T-helper 1 cell treated with Interleukin-12 subunit alpha and Interleukin-12 subunit beta and Interleukin-4 antibody, amounts not matched to agents 30 ng/mL and 1 ng/mL, for 36 hours (primary cell): ENCODE measurements around the gene NFIA. TPM values are rescaled to one million over a fixed set of nuclear protein-coding genes. Genes with fewer than 3 reads are reported as not detected.

Experiments
- intact Hi-C: fragments of 100-400 bp; cut with micrococcal nuclease; formaldehyde crosslinking; loops from one replicate; pipeline ENCODE4 v1.15.1; 2024
- total RNA-seq: library from RNA; stranded (reverse); gene quantifications from 2 replicates; pipeline ENCODE4 v1.2.3, GENCODE V29; 2022

The NFIA gene
- total RNA-seq, 1 donor from 2014 or later = 0.66 TPM

DNA sequence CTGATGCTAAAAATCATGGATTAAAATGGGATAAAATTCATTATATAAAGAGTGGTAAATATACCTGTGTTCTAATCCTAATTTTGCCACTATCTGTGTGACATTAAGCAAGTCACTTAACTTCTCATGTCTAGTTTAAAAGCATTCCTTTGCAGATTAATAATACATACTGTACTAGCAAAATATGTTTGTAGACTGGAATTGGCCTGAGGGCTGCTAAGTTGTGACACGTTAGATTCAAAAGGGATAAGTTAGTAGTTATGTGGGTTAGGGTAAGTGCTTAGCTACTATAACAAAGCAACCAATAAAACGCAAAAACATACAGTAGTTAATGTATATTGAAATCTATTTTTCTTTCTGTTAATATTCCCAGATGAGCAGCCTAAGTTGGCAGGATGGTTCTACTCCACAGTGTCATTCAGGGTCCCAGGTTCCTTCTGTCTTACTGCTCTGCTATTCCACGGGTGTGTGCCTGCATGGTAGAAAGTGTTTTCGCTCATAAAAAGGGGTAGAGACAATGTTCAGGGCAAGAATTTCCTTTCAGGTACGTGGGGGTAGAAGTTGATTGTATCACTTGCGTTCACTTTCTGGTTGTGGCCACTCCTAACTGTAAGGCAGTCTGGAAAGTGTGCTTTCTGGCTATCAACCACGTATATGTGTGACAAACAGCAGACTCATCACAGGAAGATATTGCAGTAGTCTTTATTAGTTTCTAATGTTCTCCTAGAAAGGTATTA is 239.8 kb downstream of the NFIA start:
- intact Hi-C loops = no loop called here

GRCh38 chr1:61322769-61323168 is 240.4 kb downstream of the NFIA start:
- intact Hi-C loops = loop anchor here (1.0 kb wide), 1 partner anchor 10 kb away; no protein-coding TSS in a partner anchor

DNA sequence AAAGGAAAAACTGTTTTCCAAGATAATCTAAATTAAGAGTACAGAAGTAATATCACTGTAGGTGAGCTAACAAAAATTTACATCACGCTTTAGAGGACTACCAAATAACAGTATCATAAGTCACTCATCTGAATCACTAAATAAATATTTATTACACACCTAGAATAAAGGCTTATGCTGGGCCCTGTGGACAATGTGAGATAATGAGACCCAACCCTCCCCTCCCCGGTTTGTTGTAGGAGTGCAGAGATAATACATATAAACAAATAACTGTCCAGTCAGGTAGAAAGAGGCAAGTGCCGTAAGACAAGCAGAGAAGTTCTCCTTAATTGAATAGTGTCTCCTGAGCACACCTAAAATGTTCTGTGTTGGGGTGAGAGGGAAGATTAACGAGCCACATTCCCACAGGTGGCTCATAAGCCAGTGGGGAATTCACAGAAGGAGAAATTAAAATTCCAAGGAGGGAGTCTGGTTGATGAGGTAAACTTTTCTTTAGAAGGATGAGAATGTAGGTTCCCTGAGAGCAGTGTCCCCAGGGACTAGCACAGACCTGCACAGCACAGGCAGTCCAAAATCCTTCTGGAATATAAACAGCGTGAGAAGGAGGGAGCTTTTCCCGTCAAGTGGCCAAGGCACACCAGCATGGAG is 241.4 kb downstream of the NFIA start:
- intact Hi-C loops = loop anchor here (1.0 kb wide), 1 partner anchor 8 kb away; no protein-coding TSS in a partner anchor

DNA sequence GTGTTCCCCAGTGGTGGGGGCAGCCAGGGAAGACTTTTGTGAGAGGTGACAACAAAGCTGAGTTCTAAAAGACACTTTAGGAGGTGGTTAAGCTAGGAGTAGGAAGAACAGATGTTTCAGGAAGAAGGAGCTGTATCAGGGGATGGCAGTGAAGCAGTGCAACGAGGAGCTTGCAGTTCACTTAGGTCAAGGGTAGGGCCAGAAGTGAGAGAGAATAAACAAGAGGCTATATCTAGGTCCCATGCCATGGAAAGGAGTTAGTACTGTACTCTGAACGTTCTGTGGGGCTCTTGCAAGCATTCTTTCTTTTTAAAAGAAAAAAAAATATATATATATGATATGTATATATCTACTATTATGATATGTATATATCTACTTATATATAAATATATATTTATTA is 244.4 kb downstream of the NFIA start:
- intact Hi-C loops = no loop called here

DNA sequence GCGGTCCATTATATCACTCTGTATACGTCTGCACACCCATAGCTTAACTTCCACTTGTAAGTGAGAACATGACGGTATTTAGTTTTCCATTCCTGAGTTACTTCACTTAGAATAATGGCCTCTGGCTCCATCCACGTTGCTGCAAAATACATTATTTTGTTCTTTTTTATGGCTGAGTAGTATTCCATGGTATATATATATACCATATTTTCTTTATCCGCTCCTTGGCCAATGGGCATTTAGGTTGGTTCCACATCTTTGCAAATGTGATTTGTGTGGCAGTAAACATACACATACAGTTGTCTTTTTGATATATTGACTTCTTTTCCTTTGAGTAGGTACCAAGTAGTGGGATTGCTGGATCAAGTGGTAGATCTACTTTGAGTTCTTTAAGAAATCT is 245.1 kb downstream of the NFIA start:
- intact Hi-C loops = no loop called here

DNA sequence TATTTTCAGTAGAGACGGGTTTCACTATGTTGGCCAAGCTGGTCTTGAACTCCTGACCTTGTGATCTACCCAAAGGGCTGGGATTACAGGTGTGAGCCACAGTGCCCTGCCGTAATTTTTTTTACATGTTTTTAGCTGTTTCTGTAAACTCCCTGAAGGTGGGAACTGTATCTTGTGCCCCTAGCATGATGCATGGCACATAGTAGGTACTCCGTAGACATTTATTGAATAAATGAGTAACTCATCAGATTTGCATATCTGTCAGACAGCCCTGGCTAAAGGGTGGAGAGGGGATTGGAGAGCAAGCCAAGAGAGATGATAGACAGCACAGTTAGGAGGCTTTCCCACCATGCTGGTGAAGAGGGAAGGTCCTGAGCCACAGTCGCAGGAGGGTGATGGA is 247.2 kb downstream of the NFIA start:
- intact Hi-C loops = no loop called here

- intact Hi-C loops = loop anchor here (5.0 kb wide), 3 partner anchors 58 to 278 kb away; no protein-coding TSS in a partner anchor
These were observed 247.7 kb downstream of the NFIA start for GRCh38 chr1:61330018-61330417.

DNA sequence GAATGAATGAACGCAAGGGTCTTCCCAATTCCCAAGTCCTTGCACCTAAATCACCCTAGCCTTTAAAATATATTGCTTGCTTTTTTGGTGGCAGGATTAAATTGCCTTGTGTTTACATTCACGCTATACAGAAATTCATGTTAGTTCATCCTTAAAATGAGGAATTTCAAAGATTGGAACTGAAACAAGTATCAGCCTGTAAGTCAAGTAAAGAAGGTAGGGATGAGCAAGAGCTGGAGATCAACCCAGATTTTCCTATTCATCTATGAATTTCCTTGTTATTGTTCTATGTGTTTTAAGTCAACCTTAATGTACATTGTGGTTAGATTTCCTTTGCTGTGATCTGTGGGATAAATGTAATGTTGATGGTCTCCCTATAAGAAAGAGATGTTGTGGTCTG is 248.2 kb downstream of the NFIA start:
- intact Hi-C loops = loop anchor here (5.0 kb wide), 3 partner anchors 58 to 278 kb away; no protein-coding TSS in a partner anchor

DNA sequence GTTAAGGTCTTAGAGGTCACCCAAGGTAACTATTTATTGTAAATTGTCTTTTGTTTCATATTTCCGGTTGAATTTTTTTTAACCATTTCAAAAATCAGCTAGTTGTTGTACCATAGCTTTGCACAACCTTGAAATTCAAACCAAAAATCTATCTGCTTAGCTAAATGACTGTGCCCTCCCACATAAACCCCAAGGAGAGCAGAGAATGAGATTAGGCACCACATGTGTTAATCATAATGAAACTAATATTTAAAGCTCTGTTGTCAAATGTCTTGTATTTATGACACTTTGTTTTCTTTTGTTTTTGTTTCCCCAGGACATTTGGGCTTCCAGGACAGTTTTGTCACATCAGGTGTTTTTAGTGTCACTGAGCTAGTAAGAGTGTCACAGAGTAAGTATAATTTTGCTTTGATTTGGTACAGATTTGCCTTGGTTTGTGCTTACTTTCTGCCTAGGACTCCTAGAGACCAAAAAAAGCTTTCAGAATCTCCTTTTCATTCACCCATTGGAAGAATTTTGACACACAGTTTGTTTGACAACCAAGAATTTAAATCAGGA is 249.9 kb downstream of the NFIA start:
- intact Hi-C loops = loop anchor here (1.0 to 5.0 kb wide), 6 partner anchors 9 to 280 kb away; no protein-coding TSS in a partner anchor

DNA sequence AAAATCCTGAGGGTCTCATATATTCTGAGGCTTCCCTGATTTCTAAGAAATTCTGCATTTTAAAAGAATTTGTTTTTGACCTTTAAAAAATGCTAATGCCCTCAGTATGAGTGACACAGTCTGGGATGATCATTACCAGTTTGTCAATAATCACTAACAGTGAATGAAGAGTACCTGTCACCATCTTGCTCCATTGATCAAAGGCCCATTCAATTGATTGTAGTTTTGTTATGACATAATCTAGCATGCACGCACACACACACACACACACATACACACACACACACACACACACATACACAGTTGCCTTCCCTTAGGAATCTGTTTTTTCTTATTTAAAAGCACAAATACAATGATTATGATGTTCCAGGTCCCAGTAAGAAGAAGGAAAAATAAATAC is 250.4 kb downstream of the NFIA start:
- intact Hi-C loops = loop anchor here (1.0 to 5.0 kb wide), 6 partner anchors 9 to 280 kb away; no protein-coding TSS in a partner anchor

- intact Hi-C loops = loop anchor here (5.0 kb wide), 3 partner anchors 63 to 283 kb away; no protein-coding TSS in a partner anchor
These were observed 252.6 kb downstream of the NFIA start for GRCh38 chr1:61334718-61335589.

GRCh38 chr1:61337037-61337436 is 254.7 kb downstream of the NFIA start:
- intact Hi-C loops = no loop called here

- intact Hi-C loops = no loop called here
These were observed 255.1 kb downstream of the NFIA start for GRCh38 chr1:61337441-61337951.

- intact Hi-C loops = no loop called here
These were observed 255.9 kb downstream of the NFIA start for GRCh38 chr1:61337981-61338848.

DNA sequence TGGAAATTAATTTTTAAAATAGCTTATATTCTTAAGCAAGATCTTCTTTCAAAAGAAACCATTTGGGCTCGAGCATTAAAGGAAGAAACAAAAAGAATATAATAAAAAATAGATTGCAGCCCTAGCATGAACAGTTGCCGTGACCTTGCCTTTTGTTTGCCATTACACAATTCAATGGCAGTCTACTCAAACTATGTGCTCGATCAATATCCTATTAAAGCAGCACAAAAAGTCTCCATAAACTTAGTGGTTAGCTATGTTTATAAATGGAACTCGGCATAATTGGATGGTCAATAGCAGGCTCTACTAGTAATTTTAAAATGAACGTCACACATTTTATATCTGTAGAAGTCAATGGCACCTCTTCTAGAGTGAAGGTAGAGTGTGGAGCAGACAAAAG is 256.5 kb downstream of the NFIA start:
- intact Hi-C loops = no loop called here

- intact Hi-C loops = no loop called here
These were observed 259.1 kb downstream of the NFIA start for GRCh38 chr1:61341426-61341825.

GRCh38 chr1:61343734-61344420 is 261.5 kb downstream of the NFIA start:
- intact Hi-C loops = no loop called here

- intact Hi-C loops = no loop called here
These were observed 262.3 kb downstream of the NFIA start for GRCh38 chr1:61344696-61345095.

DNA sequence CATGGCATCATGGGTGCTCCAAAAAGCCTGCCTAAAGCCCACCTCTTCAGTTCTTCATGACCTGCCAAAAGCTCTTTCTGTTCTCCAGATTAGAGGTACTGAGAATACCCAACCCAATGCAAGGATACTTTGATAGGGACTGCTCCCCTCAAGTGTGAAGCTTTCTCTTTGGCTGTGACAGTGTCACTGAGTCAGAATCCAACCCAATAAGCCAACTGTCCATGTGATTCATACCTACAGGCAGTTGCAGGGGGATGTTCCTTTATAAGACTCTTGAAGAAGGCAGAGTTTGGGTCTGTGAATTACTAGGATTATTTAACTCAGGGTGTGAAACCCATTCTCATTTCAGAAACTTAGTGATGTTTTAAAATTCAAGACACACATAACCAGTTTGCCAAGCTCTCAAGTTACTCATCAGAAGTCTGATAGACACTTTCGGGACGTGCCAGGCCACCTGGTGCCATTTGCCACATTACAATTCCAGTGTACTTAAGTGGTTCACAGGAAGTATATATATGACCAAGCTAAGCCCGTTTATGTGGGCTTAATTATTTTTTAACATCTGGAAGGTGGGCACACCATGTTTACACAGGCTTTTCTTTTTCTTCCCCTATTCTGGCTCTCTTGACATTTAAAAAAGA is 265.8 kb downstream of the NFIA start:
- intact Hi-C loops = no loop called here
